Keratinocyte (primary cell): ENCODE measurements around the gene SLC12A3.

Experiments
- EZH2 ChIP-seq: IDR thresholded peaks from one replicate; pipeline ENCODE4 v1.6.1; 2012; ENCODE audit warnings: inconsistent platforms, mild to moderate bottlenecking, low read length, moderate library complexity
- TF ChIP-seq, protein P1 (sequence below), 3 experiments: IDR thresholded peaks in 1 of 3; conservative IDR thresholded peaks in 1 of 3; optimal IDR thresholded peaks in 1 of 3; 2 replicates in 2 of 3; 3 replicates in 1 of 3; pipeline versions ENCODE3 to v1.5.1; 2011; ENCODE audit warnings: low read length in 3 of 3, mild to moderate bottlenecking in 3 of 3, moderate library complexity in 2 of 3, control low read depth in 1 of 3, inconsistent platforms in 1 of 3; ENCODE audit not compliant: insufficient read depth in 2 of 3; ENCODE audit errors: extremely low read depth in 1 of 3

DNA sequence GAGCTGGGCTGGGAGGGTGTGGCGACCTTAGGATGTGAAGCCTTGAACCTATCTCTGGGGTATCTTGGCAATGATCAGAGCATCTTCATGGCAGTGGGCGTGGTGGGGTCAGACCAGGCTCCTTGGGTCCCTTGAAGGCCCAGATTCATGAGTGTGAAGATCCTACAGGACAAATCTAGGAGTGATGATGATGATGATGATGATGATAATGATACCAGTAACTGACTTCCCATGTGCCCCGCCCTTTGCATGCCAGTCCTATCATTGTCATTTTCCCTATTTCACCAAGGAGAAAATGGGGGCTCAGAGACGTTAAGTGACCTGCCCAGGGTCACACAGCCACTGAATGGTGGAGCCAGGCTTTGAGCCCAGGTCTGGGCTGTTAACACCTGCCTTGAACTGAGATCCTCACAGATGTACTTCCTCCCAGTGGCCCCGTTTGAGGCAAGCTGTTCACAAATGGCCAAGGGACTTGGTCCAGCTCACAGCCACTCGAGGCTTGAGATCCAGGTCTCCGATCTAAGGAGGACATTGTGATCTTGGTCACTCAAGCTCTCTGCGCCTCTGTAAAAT, 13.4 kb downstream of the SLC12A3 start:
- TF ChIP-seq, protein P1, sequence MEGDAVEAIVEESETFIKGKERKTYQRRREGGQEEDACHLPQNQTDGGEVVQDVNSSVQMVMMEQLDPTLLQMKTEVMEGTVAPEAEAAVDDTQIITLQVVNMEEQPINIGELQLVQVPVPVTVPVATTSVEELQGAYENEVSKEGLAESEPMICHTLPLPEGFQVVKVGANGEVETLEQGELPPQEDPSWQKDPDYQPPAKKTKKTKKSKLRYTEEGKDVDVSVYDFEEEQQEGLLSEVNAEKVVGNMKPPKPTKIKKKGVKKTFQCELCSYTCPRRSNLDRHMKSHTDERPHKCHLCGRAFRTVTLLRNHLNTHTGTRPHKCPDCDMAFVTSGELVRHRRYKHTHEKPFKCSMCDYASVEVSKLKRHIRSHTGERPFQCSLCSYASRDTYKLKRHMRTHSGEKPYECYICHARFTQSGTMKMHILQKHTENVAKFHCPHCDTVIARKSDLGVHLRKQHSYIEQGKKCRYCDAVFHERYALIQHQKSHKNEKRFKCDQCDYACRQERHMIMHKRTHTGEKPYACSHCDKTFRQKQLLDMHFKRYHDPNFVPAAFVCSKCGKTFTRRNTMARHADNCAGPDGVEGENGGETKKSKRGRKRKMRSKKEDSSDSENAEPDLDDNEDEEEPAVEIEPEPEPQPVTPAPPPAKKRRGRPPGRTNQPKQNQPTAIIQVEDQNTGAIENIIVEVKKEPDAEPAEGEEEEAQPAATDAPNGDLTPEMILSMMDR (optimal IDR thresholded peaks at IDR 0.05 in 1 of 3, IDR thresholded peaks at IDR 0.05 in 1 of 3, conservative IDR thresholded peaks at IDR 0.05 in 1 of 3; ENCODE audit: extremely low read depth in 1 of 3, insufficient read depth in 2 of 3, low read length in 3 of 3): no peak
- no peak for TF ChIP-seq EZH2
